ENCODE data around the gene ACTA2.

The ACTA2 gene

GRCh38 chr10:88952647-88953111 is at the start of gene ACTA2:
ACTA2 (minus strand) TSS chr10:88952773; CDS start chr10:88948930, 3,843 bp downstream.
- no peak for DNase-seq (ENCODE audit: low read depth)

GRCh38 chr10:89001729-89002072 is 49.1 kb upstream of the ACTA2 start:
- no peak for DNase-seq (ENCODE audit: low read depth)

GRCh38 chr10:89001024-89001728 is 48.6 kb upstream of the ACTA2 start:
- no peak for DNase-seq (ENCODE audit: low read depth)

- peak; percentile 49 for DNase-seq (ENCODE audit: low read depth)
These were observed 47.1 kb upstream of the ACTA2 start for GRCh38 chr10:88999625-89000024.

- DNase-seq (ENCODE audit: low read depth), result no peak
These were observed 44.4 kb upstream of the ACTA2 start for GRCh38 chr10:88996927-88997326.

- no peak for DNase-seq (ENCODE audit: low read depth)
These were observed 42.7 kb upstream of the ACTA2 start for GRCh38 chr10:88995156-88995876.

GRCh38 chr10:88994019-88994418 is 41.4 kb upstream of the ACTA2 start:
- DNase-seq (ENCODE audit: low read depth), result no peak

- no peak for DNase-seq (ENCODE audit: low read depth)
These were observed 40.5 kb upstream of the ACTA2 start for GRCh38 chr10:88992921-88993524.

- DNase-seq (ENCODE audit: low read depth), result no peak
These were observed 39.3 kb upstream of the ACTA2 start for GRCh38 chr10:88991899-88992320.

GRCh38 chr10:88991161-88991898 is 38.8 kb upstream of the ACTA2 start:
- no peak for DNase-seq (ENCODE audit: low read depth)

- DNase-seq (ENCODE audit: low read depth), result no peak
These were observed 38.0 kb upstream of the ACTA2 start, which contains the start of gene FAS for GRCh38 chr10:88990384-88991160. FAS (plus strand) TSS chr10:88990798; CDS start chr10:88990877, 79 bp downstream.

- DNase-seq (ENCODE audit: low read depth), result peak; percentile 83
These were observed 37.3 kb upstream of the ACTA2 start for GRCh38 chr10:88989824-88990383.

GRCh38 chr10:88989423-88989822 is 36.9 kb upstream of the ACTA2 start:
- DNase-seq (ENCODE audit: low read depth), result no peak

GRCh38 chr10:88987840-88988239 is 35.3 kb upstream of the ACTA2 start:
- DNase-seq (ENCODE audit: low read depth), result no peak

GRCh38 chr10:88987243-88987725 is 34.7 kb upstream of the ACTA2 start:
- DNase-seq (ENCODE audit: low read depth), result no peak

- DNase-seq (ENCODE audit: low read depth), result no peak
These were observed 34.1 kb upstream of the ACTA2 start for GRCh38 chr10:88986549-88987242.

GRCh38 chr10:88984525-88984924 is 32.0 kb upstream of the ACTA2 start:
- no peak for DNase-seq (ENCODE audit: low read depth)

GRCh38 chr10:88983939-88984338 is 31.4 kb upstream of the ACTA2 start:
- no peak for DNase-seq (ENCODE audit: low read depth)

- no peak for DNase-seq (ENCODE audit: low read depth)
These were observed 30.6 kb upstream of the ACTA2 start for GRCh38 chr10:88983206-88983605.

- no peak for DNase-seq (ENCODE audit: low read depth)
These were observed 29.8 kb upstream of the ACTA2 start for GRCh38 chr10:88982366-88982765.
